ENCODE results near the gene TMEM235. TPM values are rescaled to one million over a fixed set of nuclear protein-coding genes. Genes with fewer than 3 reads are reported as not detected.

The TMEM235 gene
- total RNA-seq, 1 donor from 2014 or later, result under 0.01 TPM

DNA sequence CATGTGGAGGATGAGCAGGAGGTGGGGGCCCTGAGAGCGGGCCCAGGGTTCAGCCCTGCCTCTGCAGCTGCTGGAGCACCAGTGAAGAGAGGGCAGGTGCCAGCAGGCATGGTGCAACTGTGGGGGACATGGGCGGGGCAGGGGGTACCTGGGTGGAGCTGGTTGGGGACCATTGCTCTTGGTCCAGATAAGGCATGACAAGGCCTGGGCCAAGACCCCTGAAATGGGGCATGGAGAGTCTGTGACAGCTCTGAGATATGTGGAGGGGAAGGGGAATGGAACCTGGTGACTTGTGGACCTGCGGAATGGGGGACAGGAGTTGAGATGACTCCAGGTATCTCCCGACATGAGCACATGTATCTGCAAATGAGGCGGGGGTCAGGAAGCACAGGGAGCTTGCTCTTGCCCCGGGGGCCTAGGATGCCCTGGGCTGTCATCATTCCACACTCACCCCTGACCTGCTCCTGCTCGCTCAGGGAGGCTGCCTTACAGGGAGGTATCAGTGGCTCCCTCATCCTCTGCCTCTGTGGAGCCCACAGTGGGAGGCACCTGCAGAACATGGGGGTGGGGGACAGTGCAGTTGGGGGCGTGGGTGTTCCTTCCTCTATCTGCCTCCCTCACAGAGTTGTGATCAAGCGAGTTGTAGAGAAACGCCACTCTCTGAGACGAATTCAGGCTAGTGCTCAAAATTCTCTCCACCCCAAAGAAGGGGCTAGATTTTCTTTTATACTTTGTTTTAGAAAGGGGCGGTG is 40.2 kb downstream of the TMEM235 start:
- DNase-seq (ENCODE audit: low read depth in 2 of 2), result no peak

GRCh38 chr17:78272181-78272913 is 40.9 kb downstream of the TMEM235 start:
- DNase-seq (ENCODE audit: low read depth in 2 of 2), result no peak

DNA sequence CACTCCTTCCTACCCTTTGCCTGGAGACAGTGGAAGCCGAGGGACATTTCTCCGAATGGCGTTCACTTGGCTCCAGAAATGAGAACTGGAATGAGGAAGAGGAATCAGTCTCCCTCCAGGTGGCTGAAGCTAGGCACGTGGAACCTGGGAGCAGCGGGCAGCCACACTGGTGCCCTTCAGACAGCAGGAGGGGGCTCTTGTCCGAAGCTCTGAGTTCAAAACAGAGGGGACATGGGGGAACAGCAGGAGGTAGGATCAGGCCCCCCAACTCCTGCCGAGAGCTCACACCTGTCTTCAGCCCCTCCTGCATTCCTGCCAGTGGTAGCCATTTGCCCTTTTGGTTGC is 41.5 kb downstream of the TMEM235 start:
- no peak for DNase-seq (ENCODE audit: low read depth in 2 of 2)

DNA sequence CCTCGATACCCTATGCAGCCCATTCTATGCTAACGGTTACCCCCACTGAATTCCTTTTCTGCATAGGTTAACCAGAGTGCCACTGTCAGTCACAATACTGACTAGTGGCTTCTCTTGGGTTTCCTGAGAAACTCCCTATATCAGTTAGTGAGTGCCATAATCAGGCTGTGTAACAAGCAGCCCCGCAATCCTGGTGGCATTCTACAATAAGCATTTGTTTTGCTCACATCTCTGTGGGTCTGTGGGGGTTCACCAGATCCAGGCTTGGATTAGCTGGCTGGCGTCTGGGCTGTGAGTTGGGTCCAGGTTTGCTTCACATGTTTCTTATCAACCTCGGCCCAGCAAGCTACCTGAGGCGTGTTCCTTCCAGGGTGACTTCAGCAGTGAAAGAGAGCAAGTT is 42.4 kb downstream of the TMEM235 start:
- no peak for DNase-seq (ENCODE audit: low read depth in 2 of 2)

DNA sequence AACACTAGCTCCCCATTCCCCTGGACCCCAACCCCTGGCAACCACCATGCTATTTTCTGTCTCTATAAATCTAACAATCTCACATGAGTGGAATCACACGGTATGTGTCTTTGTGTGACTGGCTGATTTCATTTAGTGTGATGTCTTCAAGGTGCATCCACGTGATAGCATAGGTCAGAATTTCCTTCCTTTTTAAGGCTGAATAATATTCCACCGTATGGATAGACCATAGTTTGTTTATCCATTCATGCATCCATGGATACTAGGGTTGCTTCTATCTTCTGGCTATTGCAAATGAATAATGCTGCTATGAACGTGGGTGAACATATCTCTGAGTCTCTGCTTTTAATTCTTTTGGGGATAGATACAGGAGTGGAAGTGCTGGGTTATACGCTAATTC is 43.9 kb downstream of the TMEM235 start:
- DNase-seq (ENCODE audit: low read depth in 2 of 2), result no peak

- no peak for DNase-seq (ENCODE audit: low read depth in 2 of 2)
Observed at GRCh38 chr17:78276098-78276887, 44.9 kb downstream of the TMEM235 start.

- DNase-seq (ENCODE audit: low read depth in 2 of 2), result no peak
Observed at GRCh38 chr17:78278139-78278741, 46.8 kb downstream of the TMEM235 start.

GRCh38 chr17:78279360-78279990 is 48.0 kb downstream of the TMEM235 start:
- DNase-seq (ENCODE audit: low read depth in 2 of 2), result no peak

GRCh38 chr17:78281249-78281845 is 49.9 kb downstream of the TMEM235 start:
- no peak for DNase-seq (ENCODE audit: low read depth in 2 of 2)

DNA sequence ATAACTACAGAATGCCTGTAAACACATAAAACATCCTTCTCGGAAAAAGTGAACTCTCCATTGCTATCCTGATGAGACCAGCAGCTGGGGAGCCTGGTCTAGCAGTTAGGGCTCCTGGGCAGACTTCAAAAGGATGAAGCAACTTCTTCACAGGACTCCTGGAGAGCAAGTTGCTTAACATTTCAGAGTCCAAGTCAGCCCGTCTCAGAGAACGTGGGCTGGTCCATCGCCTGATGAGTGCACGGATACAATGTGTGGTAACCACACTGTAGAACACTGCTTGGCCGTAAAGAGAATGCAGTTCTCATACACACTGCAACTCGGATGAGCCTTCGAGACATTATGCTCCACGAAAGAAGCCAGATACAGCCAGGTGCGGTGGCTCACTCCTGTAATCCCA is 52.7 kb downstream of the TMEM235 start:
- DNase-seq (ENCODE audit: low read depth in 2 of 2), result no peak

DNA sequence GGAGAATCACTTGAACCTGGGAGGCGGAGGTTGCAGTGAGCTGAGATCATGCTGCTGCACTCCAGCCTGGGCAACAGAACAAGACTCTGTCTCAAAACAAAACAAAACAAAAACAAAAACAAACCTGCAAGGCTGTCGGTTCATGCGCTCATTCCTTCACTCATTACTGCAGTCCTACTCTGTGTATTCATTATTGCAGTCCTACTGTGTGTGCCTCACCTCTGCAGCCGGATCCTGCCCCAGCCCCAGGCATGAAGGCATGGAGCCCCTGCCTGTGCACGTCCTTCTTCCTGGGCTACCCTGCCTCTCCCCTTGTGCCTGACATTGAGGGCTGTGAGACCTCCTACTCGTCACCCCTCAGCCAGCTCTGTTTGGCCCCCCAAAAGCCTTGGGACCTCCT is 57.6 kb downstream of the TMEM235 start:
- no peak for DNase-seq (ENCODE audit: low read depth in 2 of 2)

DNA sequence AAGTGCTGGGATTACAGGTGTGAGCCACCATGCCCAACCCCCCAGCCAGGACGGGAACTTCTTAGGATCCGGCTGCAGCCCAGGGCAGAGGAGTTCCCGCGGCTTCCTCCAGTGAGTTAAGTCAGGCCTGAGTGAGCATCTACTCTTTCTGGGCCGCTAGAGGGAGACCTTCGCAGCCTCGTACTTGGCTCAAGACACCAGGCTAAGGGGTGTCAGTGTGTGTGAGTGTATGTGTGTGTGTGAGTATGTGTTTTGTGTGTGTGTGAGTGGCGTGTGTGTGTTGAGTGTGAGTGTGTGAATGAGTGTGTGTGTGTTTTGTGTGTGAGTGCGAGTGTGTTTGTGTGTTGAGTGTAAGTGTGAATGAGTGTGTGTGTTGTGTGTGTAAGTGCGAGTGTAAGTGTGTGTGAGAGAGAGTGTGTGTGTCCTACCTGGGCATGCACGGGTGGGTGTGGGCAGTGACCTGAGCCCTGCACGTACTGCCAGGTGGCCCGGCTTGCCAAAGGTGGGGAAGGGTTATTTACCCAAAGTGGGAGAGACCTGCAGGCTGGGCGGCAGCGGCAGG is 58.5 kb downstream of the TMEM235 start:
- DNase-seq (ENCODE audit: low read depth in 2 of 2), result peak; percentile 72 to 91

Other genes with a start within 250 kb of the TMEM235 start
- gene TMC6, start 102.9 kb upstream of the TMEM235 start, total RNA-seq, result 23.1 and 35.7 TPM in 2 replicates
- gene TMC8, start 100.9 kb upstream of the TMEM235 start, total RNA-seq, result 0.13 and 0.25 TPM in 2 replicates
- not detected in 2 replicates for gene C17orf99, start 85.2 kb upstream of the TMEM235 start, total RNA-seq
- gene SYNGR2, start 63.0 kb upstream of the TMEM235 start, total RNA-seq, result 25.2 and 45.1 TPM in 2 replicates
- gene TK1, start 44.6 kb upstream of the TMEM235 start, total RNA-seq, result 79.3 and 147 TPM in 2 replicates
- 47.2 and 74.5 TPM in 2 replicates for gene AFMID, start 44.3 kb upstream of the TMEM235 start, total RNA-seq
- 29.3 and 81.4 TPM in 2 replicates for gene BIRC5, start 17.4 kb upstream of the TMEM235 start, total RNA-seq
- gene SOCS3, start 128.4 kb downstream of the TMEM235 start, total RNA-seq, result 35.8 and 58.2 TPM in 2 replicates
- 19.8 and 30.5 TPM in 2 replicates for gene PGS1, start 147.0 kb downstream of the TMEM235 start, total RNA-seq

All from dermis microvascular lymphatic vessel endothelial cell (primary cell).